SK-N-SH (cell line): ENCODE results near the gene MAD1L1. TPM values are rescaled to one million over a fixed set of nuclear protein-coding genes. Genes with fewer than 3 reads are reported as not detected.

Experiments
- CTCF ChIA-PET: fragments of 300-600, 350-600 bp; formaldehyde crosslinking; extraction: SDS; loops from one replicate; lab custom pipeline; 2021; lab: Yijun Ruan, JAX
- POLR2A ChIA-PET: fragments of 350-600 bp; sonication (Branson Sonifier 250); formaldehyde crosslinking; extraction: SDS; loops from one replicate; lab custom pipeline; 2020; ENCODE audit warnings: antibody characterized with exemption, inconsistent platforms; lab: Yijun Ruan, JAX
- DNase-seq: peaks from one replicate; pipeline ENCODE4 v3.0.0; 2012
- H2AFZ ChIP-seq: fragments of 200-600 bp; sonication (generic); 2 replicates; pipeline ENCODE4 v1.8.1; 2016; ENCODE audit warnings: antibody characterized with exemption, mild to moderate bottlenecking, low read depth
- H3F3A ChIP-seq: fragments of 200-600 bp; sonication (generic); replicated peaks from 2 replicates; pipeline ENCODE3; 2016; ENCODE audit warnings: antibody characterized with exemption, mild to moderate bottlenecking; ENCODE audit not compliant: insufficient read depth
- H3K27ac ChIP-seq, 2 experiments: fragments of 200-500 bp in 1 of 2; fragments of 200-600 bp in 1 of 2; sonication (Bioruptor generic) in 1 of 2; sonication (generic), shearing (Covaris generic) in 1 of 2; 2 replicates each; pipeline versions ENCODE4 v1.5.1 to v1.6.1; 2014 to 2016; ENCODE audit warnings: low read depth in 2 of 2, inconsistent platforms in 1 of 2, low read length in 1 of 2, mild to moderate bottlenecking in 1 of 2, mixed read lengths in 1 of 2
- H3K27me3 ChIP-seq: fragments of 200-600 bp; sonication (generic), shearing (Covaris generic); 2 replicates; pipeline ENCODE4 v1.6.1; 2016; ENCODE audit warnings: mixed run types; ENCODE audit not compliant: insufficient read depth
- H3K36me3 ChIP-seq, 2 experiments: fragments of 200-500 bp in 1 of 2; fragments of 200-600 bp in 1 of 2; sonication (Bioruptor generic) in 1 of 2; sonication (generic) in 1 of 2; replicated peaks in 1 of 2; 2 replicates each; pipeline versions ENCODE3 to v1.5.1; 2014 to 2016; ENCODE audit warnings: low read length in 1 of 2, mild to moderate bottlenecking in 1 of 2; ENCODE audit not compliant: insufficient read depth in 2 of 2, control insufficient read depth in 1 of 2
- H3K4me1 ChIP-seq, 2 experiments: fragments of 200-500 bp in 1 of 2; fragments of 200-600 bp in 1 of 2; sonication (Bioruptor generic) in 1 of 2; sonication (generic), shearing (Covaris generic) in 1 of 2; 2 replicates each; pipeline versions ENCODE4 v1.5.1 to v1.6.1; 2014 to 2016; ENCODE audit warnings: low read depth in 1 of 2, low read length in 1 of 2, mixed run types in 1 of 2; ENCODE audit not compliant: insufficient read depth in 2 of 2, control insufficient read depth in 1 of 2
- H3K4me2 ChIP-seq: fragments of 200-600 bp; sonication (generic), shearing (Covaris generic); 2 replicates; pipeline ENCODE4 v1.6.1; 2017; ENCODE audit warnings: mixed run types
- H3K4me3 ChIP-seq, 2 experiments: fragments of 200-500 bp in 1 of 2; fragments of 200-600 bp in 1 of 2; sonication (Bioruptor generic) in 1 of 2; sonication (generic), shearing (Covaris generic) in 1 of 2; 2 replicates each; pipeline versions ENCODE4 v1.5.1 to v1.8.1; 2014 to 2016; ENCODE audit warnings: low read depth in 2 of 2, inconsistent platforms in 1 of 2, low read length in 1 of 2, mild to moderate bottlenecking in 1 of 2, mixed read lengths in 1 of 2, moderate library complexity in 1 of 2
- H3K79me2 ChIP-seq: fragments of 200-600 bp; sonication (generic); 2 replicates; pipeline ENCODE4 v1.8.1; 2017; ENCODE audit warnings: mild to moderate bottlenecking; ENCODE audit not compliant: insufficient read depth
- H3K9ac ChIP-seq: fragments of 200-600 bp; sonication (generic); 2 replicates; pipeline ENCODE4 v1.6.1; 2017; ENCODE audit warnings: mixed run types
- H3K9me2 ChIP-seq: fragments of 200-600 bp; sonication (generic); 2 replicates; pipeline ENCODE4 v1.6.1; 2017; ENCODE audit warnings: mixed run types
- H3K9me3 ChIP-seq: fragments of 200-600 bp; sonication (generic); 2 replicates; pipeline ENCODE4 v1.6.1; 2017; ENCODE audit warnings: mixed run types, mild to moderate bottlenecking, moderate library complexity
- H4K20me1 ChIP-seq: fragments of 200-600 bp; sonication (generic); 2 replicates; pipeline ENCODE4 v1.6.1; 2017; ENCODE audit warnings: mild to moderate bottlenecking, mixed run types; ENCODE audit not compliant: insufficient read depth
- ELF1 ChIP-seq: IDR thresholded peaks from 2 replicates; pipeline ENCODE4 v1.4.0; 2012
- EP300 ChIP-seq, 2 experiments: IDR thresholded peaks; 2 replicates each; pipeline versions ENCODE4 v1.4.0 to v1.6.1; 2012; ENCODE audit warnings: borderline replicate concordance in 1 of 2, low read depth in 1 of 2, low read length in 1 of 2
- EZH2phosphoT487 ChIP-seq: fragments of 200-600 bp; sonication (generic); IDR thresholded peaks from 2 replicates; pipeline ENCODE4 v1.6.1; 2017; ENCODE audit warnings: low read depth, mixed run types, mild to moderate bottlenecking, antibody characterized with exemption, moderate library complexity, borderline replicate concordance
- FOXM1 ChIP-seq: IDR thresholded peaks from 2 replicates; pipeline ENCODE4 v1.4.0; 2012; ENCODE audit warnings: low read depth, mild to moderate bottlenecking
- GABPA ChIP-seq: IDR thresholded peaks from 2 replicates; pipeline ENCODE4 v1.4.0; 2012; ENCODE audit warnings: low read depth, mild to moderate bottlenecking
- GATA2 ChIP-seq: sonication (generic); formaldehyde crosslinking; IDR thresholded peaks from 2 replicates; pipeline ENCODE4 v1.5.0; 2020; ENCODE audit warnings: mild to moderate bottlenecking, missing genetic modification reagents
- JUND ChIP-seq: IDR thresholded peaks from 2 replicates; pipeline ENCODE4 v1.4.0; 2012
- NFIC ChIP-seq: IDR thresholded peaks from 2 replicates; pipeline ENCODE4 v1.4.0; 2012; ENCODE audit warnings: borderline replicate concordance
- RAD21 ChIP-seq: IDR thresholded peaks from 2 replicates; pipeline ENCODE4 v1.6.1; 2012; ENCODE audit warnings: mild to moderate bottlenecking, low read length
- RCOR1 ChIP-seq: fragments of 150-350 bp; IDR thresholded peaks from 2 replicates; pipeline ENCODE4 v1.6.1; 2017; ENCODE audit warnings: antibody characterized with exemption, low read length
- RXRA ChIP-seq: IDR thresholded peaks from 2 replicates; pipeline ENCODE4 v1.4.0; 2012; ENCODE audit warnings: low read depth, mild to moderate bottlenecking, borderline replicate concordance
- SMC3 ChIP-seq: IDR thresholded peaks from 2 replicates; pipeline ENCODE4 v1.6.1; 2012; ENCODE audit warnings: low read depth, low read length, improper control_type of control experiment
- TAF1 ChIP-seq: IDR thresholded peaks from 2 replicates; pipeline ENCODE4 v1.6.1; 2012; ENCODE audit warnings: low read depth, mild to moderate bottlenecking, low read length, moderate library complexity, borderline replicate concordance
- YY1 ChIP-seq: IDR thresholded peaks from 2 replicates; pipeline ENCODE4 v1.4.0; 2012; ENCODE audit warnings: low read depth, mild to moderate bottlenecking
- WGBS: methylation state at CpG from one replicate; pipeline ENCODE4 v1.1.6; 2017; ENCODE audit warnings: low lambda C conversion rate; 5-methylcytosine and 5-hydroxymethylcytosine counted together
- polyA plus RNA-seq, 3 experiments: library from polyadenylated mRNA; depleted of rRNA; stranded (reverse); fragments of >200 nt; gene quantifications; 2 replicates each; pipeline ENCODE4 v1.2.3, GENCODE V29; 2012
- TF ChIP-seq, protein P1 (sequence below): IDR thresholded peaks from 2 replicates; pipeline ENCODE4 v1.6.1; 2012; ENCODE audit warnings: mild to moderate bottlenecking, low read depth, low read length, moderate library complexity
- TF ChIP-seq, protein P2 (sequence below): IDR thresholded peaks from 2 replicates; pipeline ENCODE4 v1.4.0; 2012; ENCODE audit warnings: low read depth
- TF ChIP-seq, protein P3 (sequence below): IDR thresholded peaks from 2 replicates; pipeline ENCODE4 v1.4.0; 2012; ENCODE audit warnings: low read depth, borderline replicate concordance
- TF ChIP-seq, protein P4 (sequence below): fragments of 150-350 bp; IDR thresholded peaks from 2 replicates; pipeline ENCODE4 v1.6.1; 2017; ENCODE audit warnings: antibody characterized with exemption, low read length, low read depth, borderline replicate concordance
- TF ChIP-seq, protein P5 (sequence below): IDR thresholded peaks from 2 replicates; pipeline ENCODE4; 2012
- TF ChIP-seq, protein P6 (sequence below): fragments of 200-600 bp; sonication (generic); IDR thresholded peaks from 2 replicates; pipeline ENCODE4 v1.6.1; 2017; ENCODE audit warnings: antibody characterized with exemption, mild to moderate bottlenecking, moderate library complexity

MAD1L1 gene
- polyA plus RNA-seq, 1 of the 3 experiments (the other 2 are of a cell fraction): 46.2 TPM

DNA sequence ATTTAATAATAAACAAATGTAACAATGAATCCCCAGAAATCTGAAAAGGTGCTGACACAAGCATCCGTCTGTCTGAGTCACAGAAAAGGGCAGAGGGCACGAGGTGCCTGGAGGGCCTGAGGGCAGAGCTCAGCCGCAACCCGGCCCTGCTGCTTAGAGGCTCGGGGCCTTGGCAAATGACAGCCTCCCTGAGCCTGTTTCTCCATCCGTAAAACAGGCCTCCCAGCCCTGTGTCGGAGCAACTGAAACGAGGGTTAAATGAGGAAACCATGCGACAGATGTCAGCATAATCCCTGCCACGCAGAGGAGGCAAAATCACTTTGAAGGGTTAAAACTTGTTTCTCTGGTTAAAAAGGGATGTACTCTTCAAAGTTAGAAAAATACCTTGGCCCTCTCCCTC is 34.2 kb upstream of the MAD1L1 start:
- no peak for TF ChIP-seq RXRA
- TF ChIP-seq, protein P1, sequence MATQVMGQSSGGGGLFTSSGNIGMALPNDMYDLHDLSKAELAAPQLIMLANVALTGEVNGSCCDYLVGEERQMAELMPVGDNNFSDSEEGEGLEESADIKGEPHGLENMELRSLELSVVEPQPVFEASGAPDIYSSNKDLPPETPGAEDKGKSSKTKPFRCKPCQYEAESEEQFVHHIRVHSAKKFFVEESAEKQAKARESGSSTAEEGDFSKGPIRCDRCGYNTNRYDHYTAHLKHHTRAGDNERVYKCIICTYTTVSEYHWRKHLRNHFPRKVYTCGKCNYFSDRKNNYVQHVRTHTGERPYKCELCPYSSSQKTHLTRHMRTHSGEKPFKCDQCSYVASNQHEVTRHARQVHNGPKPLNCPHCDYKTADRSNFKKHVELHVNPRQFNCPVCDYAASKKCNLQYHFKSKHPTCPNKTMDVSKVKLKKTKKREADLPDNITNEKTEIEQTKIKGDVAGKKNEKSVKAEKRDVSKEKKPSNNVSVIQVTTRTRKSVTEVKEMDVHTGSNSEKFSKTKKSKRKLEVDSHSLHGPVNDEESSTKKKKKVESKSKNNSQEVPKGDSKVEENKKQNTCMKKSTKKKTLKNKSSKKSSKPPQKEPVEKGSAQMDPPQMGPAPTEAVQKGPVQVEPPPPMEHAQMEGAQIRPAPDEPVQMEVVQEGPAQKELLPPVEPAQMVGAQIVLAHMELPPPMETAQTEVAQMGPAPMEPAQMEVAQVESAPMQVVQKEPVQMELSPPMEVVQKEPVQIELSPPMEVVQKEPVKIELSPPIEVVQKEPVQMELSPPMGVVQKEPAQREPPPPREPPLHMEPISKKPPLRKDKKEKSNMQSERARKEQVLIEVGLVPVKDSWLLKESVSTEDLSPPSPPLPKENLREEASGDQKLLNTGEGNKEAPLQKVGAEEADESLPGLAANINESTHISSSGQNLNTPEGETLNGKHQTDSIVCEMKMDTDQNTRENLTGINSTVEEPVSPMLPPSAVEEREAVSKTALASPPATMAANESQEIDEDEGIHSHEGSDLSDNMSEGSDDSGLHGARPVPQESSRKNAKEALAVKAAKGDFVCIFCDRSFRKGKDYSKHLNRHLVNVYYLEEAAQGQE: no peak
- TF ChIP-seq, protein P2, sequence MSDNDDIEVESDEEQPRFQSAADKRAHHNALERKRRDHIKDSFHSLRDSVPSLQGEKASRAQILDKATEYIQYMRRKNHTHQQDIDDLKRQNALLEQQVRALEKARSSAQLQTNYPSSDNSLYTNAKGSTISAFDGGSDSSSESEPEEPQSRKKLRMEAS: no peak
- no peak for TF ChIP-seq TAF1
- no peak for TF ChIP-seq YY1
- no peak for TF ChIP-seq NFIC
- no peak for TF ChIP-seq EP300 (IDR thresholded peaks at IDR 0.05; ENCODE audit: borderline replicate concordance in 1 of 2, low read depth in 1 of 2, low read length in 1 of 2)
- TF ChIP-seq, protein P3, sequence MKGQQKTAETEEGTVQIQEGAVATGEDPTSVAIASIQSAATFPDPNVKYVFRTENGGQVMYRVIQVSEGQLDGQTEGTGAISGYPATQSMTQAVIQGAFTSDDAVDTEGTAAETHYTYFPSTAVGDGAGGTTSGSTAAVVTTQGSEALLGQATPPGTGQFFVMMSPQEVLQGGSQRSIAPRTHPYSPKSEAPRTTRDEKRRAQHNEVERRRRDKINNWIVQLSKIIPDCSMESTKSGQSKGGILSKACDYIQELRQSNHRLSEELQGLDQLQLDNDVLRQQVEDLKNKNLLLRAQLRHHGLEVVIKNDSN: no peak
- no peak for TF ChIP-seq RCOR1
- TF ChIP-seq RAD21: no peak
- TF ChIP-seq, protein P4, sequence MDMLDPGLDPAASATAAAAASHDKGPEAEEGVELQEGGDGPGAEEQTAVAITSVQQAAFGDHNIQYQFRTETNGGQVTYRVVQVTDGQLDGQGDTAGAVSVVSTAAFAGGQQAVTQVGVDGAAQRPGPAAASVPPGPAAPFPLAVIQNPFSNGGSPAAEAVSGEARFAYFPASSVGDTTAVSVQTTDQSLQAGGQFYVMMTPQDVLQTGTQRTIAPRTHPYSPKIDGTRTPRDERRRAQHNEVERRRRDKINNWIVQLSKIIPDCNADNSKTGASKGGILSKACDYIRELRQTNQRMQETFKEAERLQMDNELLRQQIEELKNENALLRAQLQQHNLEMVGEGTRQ: no peak
- TF ChIP-seq FOXM1: no peak
- Histone ChIP-seq H3F3A (no peaks in the 10 kb centered on the region), H3K27ac (no peak overlapping the region), H2AFZ (no peak overlapping the region), H4K20me1 (no peaks in the 10 kb centered on the region), H3K9ac (no peak overlapping the region), H3K4me1 (peaks cover 0 to 14% of the 10 kb centered on the region in 2 experiments; a peak in 1 of 4 replicates), H3K79me2 (no peaks in the 10 kb centered on the region), H3K4me2 (no peak overlapping the region), H3K4me3 (no peak overlapping the region), H3K36me3 (peaks cover 6 to 8% of the 10 kb centered on the region in 2 experiments), H3K9me2 (no peaks in the 10 kb centered on the region), H3K27me3 (no peaks in the 10 kb centered on the region), H3K9me3 (no peaks in the 10 kb centered on the region)
- no peak for DNase-seq
- CTCF ChIA-PET: interaction anchor here (0.9 to 1.4 kb wide), 2 partner anchors 11 to 19 kb away, joined by 3 to 4 read pairs; no protein-coding TSS in a partner anchor
- POLR2A ChIA-PET: no interaction called here
- WGBS: 66% methylated on average over 10 of the region's 10 CpGs

DNA sequence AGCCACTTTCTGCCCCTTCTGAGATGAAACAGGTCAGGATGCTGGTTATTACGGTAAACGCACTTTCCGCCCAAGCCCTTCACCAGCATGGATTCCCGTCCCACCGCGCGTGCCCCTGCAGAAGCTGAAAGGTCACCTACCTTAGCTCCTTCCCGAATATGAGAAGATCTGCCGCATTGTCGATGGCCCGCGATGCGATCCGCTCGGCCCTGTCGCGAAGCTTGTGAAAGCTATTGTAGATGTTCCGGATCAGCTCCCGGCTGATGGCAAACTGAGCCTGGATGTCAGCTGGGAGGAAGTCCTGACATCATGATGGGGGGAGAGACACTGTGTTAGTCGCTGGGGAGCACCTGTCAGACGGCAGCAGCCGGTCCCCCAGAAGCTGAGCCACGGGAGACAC is 31.4 kb upstream of the MAD1L1 start:
- Histone ChIP-seq H3K27me3 (no peaks in the 10 kb centered on the region), H4K20me1 (no peaks in the 10 kb centered on the region), H3K4me2 (no peak overlapping the region), H3K79me2 (no peaks in the 10 kb centered on the region), H2AFZ (no peak overlapping the region), H3F3A (no peaks in the 10 kb centered on the region), H3K27ac (no peak overlapping the region), H3K9ac (no peak overlapping the region), H3K9me3 (no peaks in the 10 kb centered on the region), H3K4me3 (no peak overlapping the region), H3K36me3 (peaks cover 5 to 8% of the 10 kb centered on the region in 2 experiments), H3K9me2 (no peaks in the 10 kb centered on the region), H3K4me1 (peaks cover 0 to 9% of the 10 kb centered on the region in 2 experiments; a peak in 1 of 4 replicates)
- 98% methylated on average over 23 of the region's 23 CpGs for WGBS
- no peak for DNase-seq
- TF ChIP-seq SMC3 (no peak), JUND (no peak), EP300 (IDR thresholded peaks at IDR 0.05; ENCODE audit: borderline replicate concordance in 1 of 2, low read depth in 1 of 2, low read length in 1 of 2) (no peak), YY1 (no peak), GABPA (no peak), ELF1 (no peak), RCOR1 (no peak), EZH2phosphoT487 (no peak), TAF1 (no peak), GATA2 (no peak)
- TF ChIP-seq, protein P5, sequence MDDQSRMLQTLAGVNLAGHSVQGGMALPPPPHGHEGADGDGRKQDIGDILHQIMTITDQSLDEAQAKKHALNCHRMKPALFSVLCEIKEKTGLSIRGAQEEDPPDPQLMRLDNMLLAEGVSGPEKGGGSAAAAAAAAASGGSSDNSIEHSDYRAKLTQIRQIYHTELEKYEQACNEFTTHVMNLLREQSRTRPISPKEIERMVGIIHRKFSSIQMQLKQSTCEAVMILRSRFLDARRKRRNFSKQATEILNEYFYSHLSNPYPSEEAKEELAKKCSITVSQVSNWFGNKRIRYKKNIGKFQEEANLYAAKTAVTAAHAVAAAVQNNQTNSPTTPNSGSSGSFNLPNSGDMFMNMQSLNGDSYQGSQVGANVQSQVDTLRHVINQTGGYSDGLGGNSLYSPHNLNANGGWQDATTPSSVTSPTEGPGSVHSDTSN: no peak
- TF ChIP-seq, protein P6, sequence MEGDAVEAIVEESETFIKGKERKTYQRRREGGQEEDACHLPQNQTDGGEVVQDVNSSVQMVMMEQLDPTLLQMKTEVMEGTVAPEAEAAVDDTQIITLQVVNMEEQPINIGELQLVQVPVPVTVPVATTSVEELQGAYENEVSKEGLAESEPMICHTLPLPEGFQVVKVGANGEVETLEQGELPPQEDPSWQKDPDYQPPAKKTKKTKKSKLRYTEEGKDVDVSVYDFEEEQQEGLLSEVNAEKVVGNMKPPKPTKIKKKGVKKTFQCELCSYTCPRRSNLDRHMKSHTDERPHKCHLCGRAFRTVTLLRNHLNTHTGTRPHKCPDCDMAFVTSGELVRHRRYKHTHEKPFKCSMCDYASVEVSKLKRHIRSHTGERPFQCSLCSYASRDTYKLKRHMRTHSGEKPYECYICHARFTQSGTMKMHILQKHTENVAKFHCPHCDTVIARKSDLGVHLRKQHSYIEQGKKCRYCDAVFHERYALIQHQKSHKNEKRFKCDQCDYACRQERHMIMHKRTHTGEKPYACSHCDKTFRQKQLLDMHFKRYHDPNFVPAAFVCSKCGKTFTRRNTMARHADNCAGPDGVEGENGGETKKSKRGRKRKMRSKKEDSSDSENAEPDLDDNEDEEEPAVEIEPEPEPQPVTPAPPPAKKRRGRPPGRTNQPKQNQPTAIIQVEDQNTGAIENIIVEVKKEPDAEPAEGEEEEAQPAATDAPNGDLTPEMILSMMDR: no peak
- ChIA-PET POLR2A (no interaction called here), CTCF (interaction anchor here (2.1 kb wide), 1 partner anchor 19 kb away, joined by 4 read pairs; no protein-coding TSS in a partner anchor)
